Measurements from ENCODE around the gene CMTM4.
"Not testable (repeated sequence)": the region's sequence is repeated elsewhere in the genome, so short reads cannot be mapped to it uniquely, and the experiment has no call there.

The CMTM4 gene

GRCh38 chr16:66592814-66593213 lies 103.7 kb downstream of the CMTM4 start:
- no peak for DNase-seq (ENCODE audit: low read depth)

DNA sequence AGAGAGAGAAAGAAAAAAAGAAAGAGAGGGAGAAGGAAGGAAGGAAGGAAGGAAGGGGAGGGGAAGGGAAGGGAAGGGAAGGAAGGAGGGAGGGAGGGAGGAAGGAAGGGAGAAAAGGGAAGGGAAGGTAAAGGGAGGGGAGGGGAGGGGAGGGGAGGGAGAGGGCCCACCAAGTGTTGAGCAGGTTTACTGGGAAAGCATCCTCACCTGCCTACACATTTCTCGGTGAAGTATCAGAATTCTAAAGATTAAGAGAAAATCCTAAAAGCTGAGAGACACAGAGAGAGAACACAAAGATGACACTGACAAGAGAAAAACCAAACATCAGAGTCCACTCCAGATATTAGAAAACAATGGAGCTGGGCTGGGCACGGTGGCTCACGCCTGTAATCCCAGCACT lies 104.3 kb downstream of the CMTM4 start:
- no peak for DNase-seq (ENCODE audit: low read depth)

DNA sequence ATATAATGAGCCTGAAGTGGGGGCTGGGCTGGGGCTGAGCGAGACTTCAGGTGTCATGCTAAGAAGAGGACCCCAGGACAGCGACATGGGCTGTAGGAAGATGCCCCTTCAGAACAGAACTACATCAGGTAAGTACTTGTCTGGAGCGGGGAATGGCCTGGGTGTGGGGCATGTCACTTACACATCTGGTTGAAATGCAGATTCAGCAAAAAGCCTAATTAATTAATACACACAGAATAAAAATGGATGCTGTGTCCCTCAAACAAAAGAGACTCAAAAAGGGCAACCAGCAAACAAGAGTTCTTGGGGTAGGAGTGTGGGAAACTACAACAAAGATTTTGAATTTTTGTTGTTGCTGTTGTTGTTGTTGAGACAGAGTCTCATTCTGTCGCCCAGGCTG lies 105.5 kb downstream of the CMTM4 start:
- no peak for DNase-seq (ENCODE audit: low read depth)

DNA sequence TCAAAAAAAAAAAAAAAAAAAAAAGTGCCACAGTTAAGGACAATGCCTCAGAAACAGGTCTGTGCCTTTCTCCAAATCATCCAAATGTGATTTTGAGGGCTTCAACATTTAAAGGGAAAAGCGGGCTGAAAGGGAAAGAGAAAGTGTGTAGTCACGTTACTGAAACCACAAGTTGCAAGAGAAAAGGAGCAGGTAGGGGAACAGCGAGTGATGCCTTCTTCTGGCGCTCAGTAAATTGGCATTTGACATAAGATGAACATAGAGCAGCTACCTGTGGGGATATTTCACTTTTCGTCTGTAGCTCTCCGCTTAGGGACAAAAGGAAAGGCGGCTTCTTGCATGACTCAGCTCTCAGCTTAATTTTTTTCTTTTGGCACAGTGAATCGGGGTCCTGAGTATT lies 106.2 kb downstream of the CMTM4 start:
- DNase-seq (ENCODE audit: low read depth): no peak

DNA sequence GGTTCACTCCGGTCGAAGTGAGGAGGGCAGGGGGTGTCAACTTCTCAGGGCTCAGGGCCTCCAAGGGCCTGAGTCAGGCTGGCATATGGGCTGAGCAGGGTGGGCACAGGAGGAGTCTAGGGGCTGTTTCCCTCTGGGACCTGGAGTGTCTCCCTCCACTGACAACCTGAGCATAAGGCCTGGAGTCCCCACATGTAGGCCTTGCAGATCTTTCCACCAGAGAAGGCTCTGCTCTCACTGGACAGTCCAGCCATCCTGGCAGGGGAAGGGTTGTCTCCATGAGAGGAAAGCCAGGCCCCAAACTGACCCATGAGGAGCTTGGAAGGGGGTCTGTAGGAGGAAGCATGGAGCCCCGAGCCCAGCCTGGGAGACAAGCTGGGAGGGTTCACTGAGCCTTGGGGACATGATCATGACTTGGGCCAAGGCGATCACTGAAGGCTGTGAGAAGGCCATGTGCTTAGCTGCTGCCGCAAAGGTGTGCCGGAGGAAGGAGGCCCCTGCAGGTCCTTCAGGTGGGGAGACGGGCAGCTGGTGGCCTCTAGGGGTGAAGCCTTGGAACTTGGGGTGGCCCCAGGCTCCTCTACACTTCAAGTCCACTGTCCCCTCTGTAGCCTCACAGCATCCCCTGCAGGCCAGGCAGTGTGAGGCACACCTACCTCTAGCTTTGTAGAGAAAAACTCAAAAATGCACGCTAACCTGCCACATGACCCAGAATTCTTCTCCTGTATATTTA lies 107.4 kb downstream of the CMTM4 start:
- peak; percentile 54 for DNase-seq (ENCODE audit: low read depth)

DNA sequence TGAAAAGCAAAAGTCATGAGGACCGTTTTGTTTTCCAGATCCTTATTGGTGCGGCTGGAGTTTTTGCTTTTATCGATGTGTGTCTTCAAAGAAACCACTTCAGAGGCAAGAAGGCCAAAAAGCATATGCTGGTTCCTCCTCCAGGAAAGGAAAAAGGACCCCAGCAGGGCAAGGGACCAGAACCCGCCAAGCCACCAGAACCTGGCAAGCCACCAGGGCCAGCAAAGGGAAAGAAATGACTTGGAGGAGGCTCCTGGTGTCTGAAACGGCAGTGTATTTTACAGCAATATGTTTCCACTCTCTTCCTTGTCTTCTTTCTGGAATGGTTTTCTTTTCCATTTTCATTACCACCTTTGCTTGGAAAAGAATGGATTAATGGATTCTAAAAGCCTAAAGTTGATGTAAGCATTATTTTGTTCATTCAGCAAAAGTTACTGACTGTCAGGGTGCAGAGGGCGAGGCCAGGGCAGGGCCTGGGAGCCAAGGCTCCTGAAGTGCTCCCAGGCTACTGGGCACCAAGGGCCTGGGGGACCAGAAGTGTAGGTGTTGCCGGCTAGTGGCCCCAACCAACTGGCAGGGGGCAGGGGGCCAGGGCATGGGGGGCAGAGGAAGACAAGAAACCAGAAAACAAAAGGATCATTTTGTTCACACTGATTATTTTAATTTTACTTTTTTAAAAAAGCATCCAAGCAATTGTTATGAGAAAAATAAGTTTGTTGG lies 108.5 kb downstream of the CMTM4 start:
- DNase-seq (ENCODE audit: low read depth): no peak

GRCh38 chr16:66585481-66586239 lies 110.9 kb downstream of the CMTM4 start:
- no peak for DNase-seq (ENCODE audit: low read depth)

DNA sequence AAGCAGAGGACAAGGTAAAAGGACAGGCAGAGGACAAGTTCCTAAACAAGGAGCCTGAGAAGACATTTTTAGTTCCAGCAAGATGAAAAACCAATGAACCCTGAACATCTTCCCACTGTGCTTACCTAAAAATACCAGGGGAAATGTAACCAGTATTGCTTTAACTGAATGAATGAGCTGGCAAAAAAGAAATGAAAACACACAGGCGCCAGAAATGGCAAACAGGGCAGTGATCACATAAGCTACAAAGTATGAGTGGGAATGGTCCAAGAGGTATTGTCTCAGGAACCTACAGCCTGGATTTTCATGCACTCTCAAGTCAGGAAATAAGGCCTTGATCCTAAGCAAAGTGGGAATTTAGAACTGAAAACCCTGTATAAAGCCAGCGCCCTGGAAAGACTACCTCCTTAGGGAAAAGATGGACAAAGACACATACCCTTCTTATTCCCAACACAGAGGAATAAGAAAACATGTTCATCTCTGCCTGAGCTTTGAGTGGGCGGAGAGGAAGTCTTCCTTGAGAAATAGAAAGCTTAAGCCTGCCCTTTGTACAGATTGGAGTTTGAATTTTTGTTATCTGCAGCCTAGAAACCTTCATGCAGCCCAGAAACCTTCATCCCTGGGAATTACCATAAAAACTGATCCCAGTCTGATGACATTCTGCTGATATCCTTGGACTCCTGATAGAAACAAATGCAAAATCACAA lies 115.1 kb downstream of the CMTM4 start:
- DNase-seq (ENCODE audit: low read depth): no peak

DNA sequence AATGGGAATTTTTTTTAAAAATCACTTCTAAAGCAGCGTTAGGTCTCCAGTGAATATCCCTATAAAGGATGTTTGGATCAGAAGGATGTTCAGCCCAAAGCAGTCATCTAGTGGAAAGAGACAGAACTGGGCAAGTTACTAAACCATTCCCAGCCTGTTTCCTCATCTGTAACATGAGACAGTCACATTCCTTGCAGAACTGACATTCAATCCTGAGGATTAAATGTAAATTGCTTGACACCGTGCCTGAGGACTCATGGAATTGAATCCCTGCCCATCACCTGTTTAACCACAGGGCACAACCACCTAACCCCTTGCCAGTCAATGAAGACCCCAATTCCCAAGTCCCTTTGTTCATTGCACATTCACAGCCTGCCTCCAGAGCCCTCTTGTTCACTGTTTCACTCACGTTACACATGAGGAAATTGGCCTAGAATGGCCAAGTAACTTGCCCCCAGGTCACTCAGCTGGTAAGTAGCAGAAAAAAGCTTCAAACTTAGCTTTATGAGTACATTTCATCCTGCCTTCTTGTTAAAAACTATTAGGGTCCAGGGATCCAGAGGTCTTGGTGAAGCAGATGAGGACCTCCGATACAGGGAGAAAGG lies 115.8 kb downstream of the CMTM4 start:
- DNase-seq (ENCODE audit: low read depth): no peak

- DNase-seq (ENCODE audit: low read depth): no peak
Measured at GRCh38 chr16:66578651-66579531, 117.7 kb downstream of the CMTM4 start, which contains the start of gene CMTM2. CMTM2 (plus strand) TSS chr16:66579463; CDS start chr16:66579608, 145 bp downstream.

DNA sequence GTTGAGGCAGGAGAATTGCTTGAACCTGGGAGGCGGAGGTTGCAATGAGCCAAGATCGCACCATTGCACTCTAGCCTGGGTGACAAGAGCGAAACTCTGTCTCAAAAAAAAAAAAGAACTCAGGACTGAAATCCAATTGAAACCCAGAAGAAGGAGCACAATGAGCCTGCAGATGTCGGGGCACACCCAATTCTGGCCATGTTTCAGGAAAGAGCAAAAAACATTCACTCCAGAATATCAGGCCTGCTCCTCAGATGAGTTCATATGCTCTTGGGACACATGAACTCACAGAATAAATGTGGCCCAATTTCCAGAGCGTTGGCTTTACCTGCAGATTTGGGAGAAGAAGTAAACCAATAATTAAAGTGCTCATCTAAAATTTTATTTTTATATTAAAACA lies 120.2 kb downstream of the CMTM4 start:
- DNase-seq (ENCODE audit: low read depth): no peak

- no peak for DNase-seq (ENCODE audit: low read depth)
Measured at GRCh38 chr16:66575060-66575459, 121.5 kb downstream of the CMTM4 start.

- no peak for DNase-seq (ENCODE audit: low read depth)
Measured at GRCh38 chr16:66574531-66574930, 122.0 kb downstream of the CMTM4 start.

- no peak for DNase-seq (ENCODE audit: low read depth)
Measured at GRCh38 chr16:66574081-66574480, 122.5 kb downstream of the CMTM4 start.

DNA sequence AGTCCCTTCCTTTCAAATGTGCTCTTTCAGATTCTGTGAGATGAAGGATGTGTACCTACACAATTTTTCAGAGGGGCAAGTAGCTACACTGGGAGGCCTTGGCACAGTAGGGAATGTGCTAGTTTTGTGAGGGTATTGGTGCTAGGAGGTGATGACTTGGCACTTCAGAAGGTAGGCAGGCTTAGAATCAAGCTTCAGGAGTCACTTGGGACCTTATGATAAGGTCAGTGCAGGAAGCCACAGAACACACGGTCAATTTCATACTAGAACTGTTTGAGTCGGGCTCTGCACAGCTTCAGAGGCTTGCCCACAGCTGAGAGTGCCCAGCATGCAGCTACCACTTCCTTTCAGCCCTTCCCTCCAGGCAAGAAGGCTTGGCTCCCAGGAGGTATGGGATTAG lies 124.2 kb downstream of the CMTM4 start:
- no peak for DNase-seq (ENCODE audit: low read depth)

DNA sequence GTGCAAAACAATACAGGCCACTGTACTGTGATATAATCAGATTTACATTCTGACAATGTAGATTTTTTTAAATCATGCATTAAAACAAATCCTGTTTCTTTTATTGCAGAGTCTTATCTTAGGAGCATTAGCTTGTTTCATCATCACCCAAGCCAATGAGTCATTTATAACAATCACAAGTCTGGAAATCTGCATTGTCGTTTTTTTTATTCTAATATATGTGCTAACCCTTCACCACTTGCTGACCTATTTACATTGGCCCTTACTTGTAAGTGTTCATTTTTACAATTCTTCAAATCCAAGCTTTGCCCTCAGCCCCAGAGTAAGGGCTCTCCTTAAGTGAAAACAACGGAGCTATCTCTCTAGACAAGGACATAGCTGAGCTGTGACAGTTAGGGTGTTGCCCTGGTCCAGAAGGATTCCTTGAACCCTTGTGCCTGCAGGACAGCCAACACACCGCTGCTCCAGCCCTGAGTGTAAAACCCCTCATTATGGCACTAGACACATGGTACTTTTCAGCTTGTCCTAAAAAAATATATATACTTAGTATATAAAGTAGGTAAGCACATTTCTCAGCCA lies 126.6 kb downstream of the CMTM4 start:
- no peak for DNase-seq (ENCODE audit: low read depth)

DNA sequence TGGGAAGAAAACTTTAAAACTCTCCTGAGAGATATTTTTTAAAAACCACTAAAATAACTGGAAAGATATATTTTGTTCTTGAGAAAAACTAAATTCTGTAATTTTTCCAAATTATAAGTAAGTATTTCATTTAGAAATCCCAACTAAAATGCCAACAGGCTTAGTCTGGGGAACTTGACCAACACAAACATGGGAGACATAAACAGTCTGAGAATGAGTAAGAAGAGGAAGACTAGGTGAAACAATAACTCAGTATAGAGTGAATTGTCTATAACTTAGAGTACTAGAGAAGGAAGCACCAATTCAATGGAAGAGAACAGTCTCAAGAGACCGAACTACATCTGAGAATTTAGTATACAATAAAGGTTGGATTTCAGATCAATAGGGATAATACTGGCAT lies 127.4 kb downstream of the CMTM4 start:
- DNase-seq (ENCODE audit: low read depth): no peak

GRCh38 chr16:66568355-66568754 lies 128.2 kb downstream of the CMTM4 start:
- no peak for DNase-seq (ENCODE audit: low read depth)

DNA sequence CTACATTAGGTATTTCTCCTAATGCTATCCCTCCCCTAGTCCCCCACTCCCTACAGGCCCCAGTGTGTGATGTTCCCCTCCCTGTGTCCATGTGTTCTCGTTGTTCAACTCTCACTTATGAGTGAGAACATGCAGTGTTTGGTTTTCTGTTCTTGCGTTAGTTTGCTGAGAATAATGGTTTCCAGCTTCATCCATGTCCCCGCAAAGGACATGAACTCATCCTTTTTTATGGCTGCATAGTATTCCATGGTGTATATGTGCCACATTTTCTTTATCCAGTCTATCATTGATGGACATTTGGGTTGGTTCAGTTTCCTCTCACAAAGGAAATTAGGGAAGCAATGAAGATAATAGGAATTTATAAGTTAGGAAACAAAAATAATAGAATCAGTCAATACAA lies 129.3 kb downstream of the CMTM4 start:
- DNase-seq (ENCODE audit: low read depth): not testable (repeated sequence)

Measured in activated T-cell treated with anti-CD3 and anti-CD28 coated beads for 1 hour (primary cell).